Upper lobe of left lung (tissue), 4 donors: Measurements from ENCODE around the gene KLKB1.

ENCODE experiments used
- EP300 ChIP-seq, 4 donors: sonication (generic); formaldehyde crosslinking; IDR thresholded peaks; one replicate each; pipeline ENCODE4 v1.5.1; 2017; ENCODE audit warnings: antibody characterized with exemption in 4 of 4, control low read depth in 2 of 4
- POLR2A ChIP-seq, 4 donors: fragments of 450-650 bp; IDR thresholded peaks; one replicate each; pipeline ENCODE4 v1.5.1; 2016 to 2017; ENCODE audit warnings: antibody characterized with exemption in 4 of 4, mild to moderate bottlenecking in 2 of 4
- POLR2AphosphoS5 ChIP-seq, 2 donors: sonication (generic); formaldehyde crosslinking; IDR thresholded peaks; one replicate each; pipeline ENCODE4 v1.5.1; 2017; ENCODE audit warnings: antibody characterized with exemption in 2 of 2
- TF ChIP-seq, protein P1 (sequence below), 6 experiments: fragments of 450-650 bp in 4 of 6; fragments of 200-600 bp in 2 of 6; sonication (generic) in 2 of 6; IDR thresholded peaks; one replicate each; pipeline ENCODE4 v1.5.1; 2016 to 2019; ENCODE audit warnings: antibody characterized with exemption in 6 of 6

DNA sequence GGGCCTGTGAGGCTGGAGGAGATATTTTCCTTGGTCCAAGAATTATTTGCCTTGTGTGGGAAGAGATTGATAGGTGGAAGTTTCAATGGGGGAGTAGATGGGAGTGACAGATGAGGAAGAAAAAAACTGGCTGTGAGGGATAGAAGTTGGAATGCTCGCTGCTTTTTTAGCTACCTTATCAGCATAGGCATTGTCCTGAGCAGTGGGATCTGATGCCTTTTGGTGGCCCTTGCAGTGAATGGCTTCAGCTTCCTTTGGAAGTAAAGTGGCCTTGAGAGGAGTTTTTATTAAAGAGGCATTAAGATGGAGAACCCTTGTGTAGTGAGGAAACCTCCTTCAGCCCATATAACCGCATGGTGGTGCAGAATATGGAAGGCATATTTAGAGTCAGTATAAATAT is 16.0 kb downstream of the KLKB1 start:
- TF ChIP-seq POLR2AphosphoS5 (IDR thresholded peaks at IDR 0.05) (no peak), POLR2A (IDR thresholded peaks at IDR 0.05) (no peak), EP300 (IDR thresholded peaks at IDR 0.05) (no peak)
- TF ChIP-seq, protein P1, sequence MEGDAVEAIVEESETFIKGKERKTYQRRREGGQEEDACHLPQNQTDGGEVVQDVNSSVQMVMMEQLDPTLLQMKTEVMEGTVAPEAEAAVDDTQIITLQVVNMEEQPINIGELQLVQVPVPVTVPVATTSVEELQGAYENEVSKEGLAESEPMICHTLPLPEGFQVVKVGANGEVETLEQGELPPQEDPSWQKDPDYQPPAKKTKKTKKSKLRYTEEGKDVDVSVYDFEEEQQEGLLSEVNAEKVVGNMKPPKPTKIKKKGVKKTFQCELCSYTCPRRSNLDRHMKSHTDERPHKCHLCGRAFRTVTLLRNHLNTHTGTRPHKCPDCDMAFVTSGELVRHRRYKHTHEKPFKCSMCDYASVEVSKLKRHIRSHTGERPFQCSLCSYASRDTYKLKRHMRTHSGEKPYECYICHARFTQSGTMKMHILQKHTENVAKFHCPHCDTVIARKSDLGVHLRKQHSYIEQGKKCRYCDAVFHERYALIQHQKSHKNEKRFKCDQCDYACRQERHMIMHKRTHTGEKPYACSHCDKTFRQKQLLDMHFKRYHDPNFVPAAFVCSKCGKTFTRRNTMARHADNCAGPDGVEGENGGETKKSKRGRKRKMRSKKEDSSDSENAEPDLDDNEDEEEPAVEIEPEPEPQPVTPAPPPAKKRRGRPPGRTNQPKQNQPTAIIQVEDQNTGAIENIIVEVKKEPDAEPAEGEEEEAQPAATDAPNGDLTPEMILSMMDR (IDR thresholded peaks at IDR 0.05) = no peak
